GM23338 (cell line): ENCODE results near the gene HSP90AB1. TPM values are rescaled to one million over a fixed set of nuclear protein-coding genes. Genes with fewer than 3 reads are reported as not detected.
A peak's percentile ranks its signal among the peaks of the same experiment; 100 is the strongest.

Source experiments
- ATAC-seq: fragments of 200-7000 bp; cut with Tn5 transposase; 3 replicates; pipeline ENCODE4 v1.9.1; 2020
- DNase-seq: peaks from one replicate; pipeline ENCODE4 v3.0.0-alpha.2; 2015; ENCODE audit warnings: low spot score
- H2AFZ ChIP-seq: fragments of 200-600 bp; sonication (generic); 2 replicates; pipeline ENCODE4 v1.8.0; 2016; ENCODE audit warnings: antibody characterized with exemption, mild to moderate bottlenecking, moderate library complexity
- H3F3A ChIP-seq: fragments of 200-600 bp; sonication (generic); replicated peaks from 2 replicates; pipeline ENCODE4 v1.8.0; 2017; ENCODE audit warnings: antibody characterized with exemption, mixed run types, low read depth
- H3K27ac ChIP-seq: fragments of 200-600 bp; sonication (generic); 2 replicates; pipeline ENCODE4 v1.6.1; 2016; ENCODE audit warnings: low read depth
- H3K27me3 ChIP-seq: fragments of 200-600 bp; sonication (generic); 2 replicates; pipeline ENCODE4 v1.8.0; 2016; ENCODE audit warnings: mild to moderate bottlenecking, mixed run types, moderate library complexity; ENCODE audit not compliant: insufficient read depth
- H3K36me3 ChIP-seq: fragments of 200-600 bp; sonication (generic); 2 replicates; pipeline ENCODE4 v1.8.0; 2016; ENCODE audit warnings: mild to moderate bottlenecking; ENCODE audit not compliant: insufficient read depth
- H3K4me1 ChIP-seq: fragments of 200-600 bp; sonication (generic); 2 replicates; pipeline ENCODE4 v1.8.0; 2016; ENCODE audit warnings: mild to moderate bottlenecking, moderate library complexity; ENCODE audit not compliant: insufficient read depth
- H3K4me2 ChIP-seq: fragments of 200-600 bp; sonication (generic); 2 replicates; pipeline ENCODE4 v1.7.1; 2017; ENCODE audit warnings: mixed run types
- H3K4me3 ChIP-seq: fragments of 200-600 bp; sonication (generic); 2 replicates; pipeline ENCODE4 v1.6.1; 2016; ENCODE audit warnings: mixed run types
- H3K79me2 ChIP-seq: fragments of 200-600 bp; sonication (generic); replicated peaks from 2 replicates; pipeline ENCODE4 v1.8.0; 2017; ENCODE audit warnings: mild to moderate bottlenecking; ENCODE audit not compliant: insufficient read depth
- H3K9me2 ChIP-seq: fragments of 200-600 bp; sonication (generic); 2 replicates; pipeline ENCODE4 v1.8.0; 2017; ENCODE audit not compliant: insufficient read depth
- H4K20me1 ChIP-seq: fragments of 200-600 bp; sonication (generic); replicated peaks from 2 replicates; pipeline ENCODE4 v1.8.0; 2017; ENCODE audit warnings: mild to moderate bottlenecking; ENCODE audit not compliant: insufficient read depth
- H3K27ac Mint-ChIP-seq: 2 replicates; pipeline ENCODE4 v1.8.0; 2020; ENCODE audit warnings: inconsistent platforms, mild to moderate bottlenecking, moderate library complexity, mixed read lengths
- H3K27me3 Mint-ChIP-seq: 3 replicates; pipeline ENCODE4 v1.8.0; 2022; ENCODE audit warnings: low read depth, mild to moderate bottlenecking, moderate library complexity, mixed read lengths, inconsistent platforms; ENCODE audit not compliant: insufficient read depth, poor library complexity
- H3K36me3 Mint-ChIP-seq: 3 replicates; pipeline ENCODE4 v1.8.0; 2021; ENCODE audit warnings: low read depth, mild to moderate bottlenecking, inconsistent platforms, moderate library complexity, mixed read lengths
- H3K4me1 Mint-ChIP-seq: 3 replicates; pipeline ENCODE4 v1.8.0; 2020; ENCODE audit warnings: mild to moderate bottlenecking, inconsistent platforms, mixed read lengths
- H3K4me3 Mint-ChIP-seq: 3 replicates; pipeline ENCODE4 v1.8.0; 2021; ENCODE audit warnings: moderate library complexity, mild to moderate bottlenecking, inconsistent platforms, mixed read lengths
- H3K9me3 Mint-ChIP-seq: 3 replicates; pipeline ENCODE4 v1.8.0; 2020; ENCODE audit warnings: moderate library complexity, mild to moderate bottlenecking, inconsistent platforms, mixed read lengths
- CREB1 ChIP-seq: fragments of 250-450 bp; sonication (Bioruptor Pico); IDR thresholded peaks from 2 replicates; pipeline ENCODE4 v1.5.0; 2020; ENCODE audit warnings: low read depth, mild to moderate bottlenecking, moderate library complexity
- ETS1 ChIP-seq: IDR thresholded peaks from 2 replicates; pipeline ENCODE4 v1.6.1; 2016; ENCODE audit warnings: antibody characterized with exemption
- EZH2 ChIP-seq: fragments of 200-600 bp; sonication (generic); IDR thresholded peaks from one replicate; pipeline ENCODE4 v1.8.0; 2017; ENCODE audit warnings: antibody characterized with exemption, mild to moderate bottlenecking, low read depth; ENCODE audit not compliant: unreplicated experiment
- EZH2phosphoT487 ChIP-seq: fragments of 200-600 bp; sonication (generic); IDR thresholded peaks from one replicate; pipeline ENCODE4 v1.8.1; 2018; ENCODE audit warnings: antibody characterized with exemption; ENCODE audit not compliant: unreplicated experiment
- JUNB ChIP-seq: IDR thresholded peaks from one replicate; pipeline ENCODE4 v1.6.1; 2016; ENCODE audit warnings: antibody characterized with exemption; ENCODE audit not compliant: unreplicated experiment
- NANOG ChIP-seq: IDR thresholded peaks from 2 replicates; pipeline ENCODE4 v1.6.1; 2016; ENCODE audit warnings: antibody characterized with exemption, borderline replicate concordance
- POLR2AphosphoS5 ChIP-seq: IDR thresholded peaks from 2 replicates; pipeline ENCODE4 v1.6.1; 2016; ENCODE audit warnings: antibody characterized with exemption, low read depth
- REST ChIP-seq: IDR thresholded peaks from one replicate; pipeline ENCODE4 v1.6.1; 2018; ENCODE audit warnings: antibody characterized with exemption; ENCODE audit not compliant: unreplicated experiment
- STAT1 ChIP-seq: IDR thresholded peaks from one replicate; pipeline ENCODE4 v1.6.1; 2016; ENCODE audit warnings: antibody characterized with exemption; ENCODE audit not compliant: unreplicated experiment
- ZNF114 ChIP-seq: fragments of 250-450 bp; sonication (Bioruptor Pico); IDR thresholded peaks from 2 replicates; pipeline ENCODE4 v1.5.0; 2020; ENCODE audit warnings: mild to moderate bottlenecking, moderate library complexity
- ZNF331 ChIP-seq: fragments of 250-450 bp; sonication (Bioruptor Pico); IDR thresholded peaks from 2 replicates; pipeline ENCODE4 v1.5.0; 2020; ENCODE audit warnings: low read depth, mild to moderate bottlenecking, moderate library complexity
- ZNF462 ChIP-seq: fragments of 250-450 bp; sonication (Bioruptor Pico); IDR thresholded peaks from 2 replicates; pipeline ENCODE4 v1.5.0; 2020; ENCODE audit warnings: mild to moderate bottlenecking, moderate library complexity
- polyA plus RNA-seq: library from polyadenylated mRNA; unstranded; fragments of >200 nt; fragmentation: Nextera tagmentation; extraction: Ambion mirVana; gene quantifications from 2 replicates; pipeline ENCODE4 v1.2.1, GENCODE V29; 2016
- total RNA-seq: library from RNA; depleted of rRNA; stranded (reverse); fragments of >200 nt; shearing (Covaris generic); gene quantifications from 2 replicates; pipeline ENCODE4 v1.2.3, GENCODE V29; 2014
- TF ChIP-seq, protein P1 (sequence below), 2 experiments: fragments of 200-600 bp in 1 of 2; sonication (generic) in 1 of 2; conservative IDR thresholded peaks; 2 replicates each; pipeline versions ENCODE4 v1.5.1 to v1.6.1; 2016 to 2017; ENCODE audit warnings: antibody characterized with exemption in 2 of 2, low read depth in 2 of 2, mild to moderate bottlenecking in 2 of 2, moderate library complexity in 1 of 2

Gene HSP90AB1
- total and polyA plus RNA-seq, 2 experiments from 2014 or later = 1,425 to 2,361 TPM

- DNase-seq = peak; percentile 83
- Histone ChIP-seq H2AFZ (no peak overlapping the region), H4K20me1 (peaks cover 49% of the 10 kb centered on the region), H3K9me2 (no peaks in the 10 kb centered on the region), H3K36me3 (peaks cover 59% of the 10 kb centered on the region), H3F3A (peaks cover 79% of the 10 kb centered on the region), H3K4me2 (no peak overlapping the region), H3K79me2 (peaks cover 48% of the 10 kb centered on the region), H3K27ac (peak overlapping the region; percentile 99), H3K4me1 (peaks cover 18% of the 10 kb centered on the region), H3K4me3 (no peak overlapping the region), H3K27me3 (no peaks in the 10 kb centered on the region)
- H3K4me1 Mint-ChIP-seq = peaks cover 69% of the 10 kb centered on the region
- H3K9me3 Mint-ChIP-seq = peaks cover 9% of the 10 kb centered on the region
- H3K36me3 Mint-ChIP-seq = peaks cover 82% of the 10 kb centered on the region
- peak; percentile 5 for ATAC-seq
- peak overlapping the region; percentile 34; the same call in 1 of the 3 replicates for H3K4me3 Mint-ChIP-seq
- H3K27ac Mint-ChIP-seq = no peak overlapping the region; the same call in 1 of the 2 replicates
- no peak for TF ChIP-seq EZH2phosphoT487
- TF ChIP-seq CREB1 (CRISPR knock-in tag) = no peak
- no peak for TF ChIP-seq ZNF331 (CRISPR knock-in tag)
- no peak for TF ChIP-seq STAT1
- no peak for TF ChIP-seq NANOG
- no peak for TF ChIP-seq JUNB
- no peak for TF ChIP-seq ZNF462 (CRISPR knock-in tag)
- TF ChIP-seq EZH2 = no peak
- TF ChIP-seq ZNF114 = no peak
- TF ChIP-seq REST = no peak
- TF ChIP-seq, protein P1, sequence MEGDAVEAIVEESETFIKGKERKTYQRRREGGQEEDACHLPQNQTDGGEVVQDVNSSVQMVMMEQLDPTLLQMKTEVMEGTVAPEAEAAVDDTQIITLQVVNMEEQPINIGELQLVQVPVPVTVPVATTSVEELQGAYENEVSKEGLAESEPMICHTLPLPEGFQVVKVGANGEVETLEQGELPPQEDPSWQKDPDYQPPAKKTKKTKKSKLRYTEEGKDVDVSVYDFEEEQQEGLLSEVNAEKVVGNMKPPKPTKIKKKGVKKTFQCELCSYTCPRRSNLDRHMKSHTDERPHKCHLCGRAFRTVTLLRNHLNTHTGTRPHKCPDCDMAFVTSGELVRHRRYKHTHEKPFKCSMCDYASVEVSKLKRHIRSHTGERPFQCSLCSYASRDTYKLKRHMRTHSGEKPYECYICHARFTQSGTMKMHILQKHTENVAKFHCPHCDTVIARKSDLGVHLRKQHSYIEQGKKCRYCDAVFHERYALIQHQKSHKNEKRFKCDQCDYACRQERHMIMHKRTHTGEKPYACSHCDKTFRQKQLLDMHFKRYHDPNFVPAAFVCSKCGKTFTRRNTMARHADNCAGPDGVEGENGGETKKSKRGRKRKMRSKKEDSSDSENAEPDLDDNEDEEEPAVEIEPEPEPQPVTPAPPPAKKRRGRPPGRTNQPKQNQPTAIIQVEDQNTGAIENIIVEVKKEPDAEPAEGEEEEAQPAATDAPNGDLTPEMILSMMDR (conservative IDR thresholded peaks at IDR 0.05; ENCODE audit: low read depth in 2 of 2) = peak; percentile 66 to 72
- no peak for TF ChIP-seq ETS1
- TF ChIP-seq POLR2AphosphoS5 = peak; percentile 1; the same call in 1 of the 2 replicates
- peaks cover 71% of the 10 kb centered on the region for H3K27me3 Mint-ChIP-seq
Observed at GRCh38 chr6:44253307-44254101, 6.6 kb downstream of the HSP90AB1 start.
